HG02970 (cell line): ENCODE results near the gene KPRP.

Source experiments
- ATAC-seq: cut with Tn5 transposase; IDR thresholded peaks from one replicate; pipeline ENCODE4 v1.9.1; 2021; ENCODE audit warnings: mild to moderate bottlenecking, moderate library complexity, moderate number of reproducible peaks; ENCODE audit not compliant: unreplicated experiment, low FRiP score

KPRP gene, protein sequence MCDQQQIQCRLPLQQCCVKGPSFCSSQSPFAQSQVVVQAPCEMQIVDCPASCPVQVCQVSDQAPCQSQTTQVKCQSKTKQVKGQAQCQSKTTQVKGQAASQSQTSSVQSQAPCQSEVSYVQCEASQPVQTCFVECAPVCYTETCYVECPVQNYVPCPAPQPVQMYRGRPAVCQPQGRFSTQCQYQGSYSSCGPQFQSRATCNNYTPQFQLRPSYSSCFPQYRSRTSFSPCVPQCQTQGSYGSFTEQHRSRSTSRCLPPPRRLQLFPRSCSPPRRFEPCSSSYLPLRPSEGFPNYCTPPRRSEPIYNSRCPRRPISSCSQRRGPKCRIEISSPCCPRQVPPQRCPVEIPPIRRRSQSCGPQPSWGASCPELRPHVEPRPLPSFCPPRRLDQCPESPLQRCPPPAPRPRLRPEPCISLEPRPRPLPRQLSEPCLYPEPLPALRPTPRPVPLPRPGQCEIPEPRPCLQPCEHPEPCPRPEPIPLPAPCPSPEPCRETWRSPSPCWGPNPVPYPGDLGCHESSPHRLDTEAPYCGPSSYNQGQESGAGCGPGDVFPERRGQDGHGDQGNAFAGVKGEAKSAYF

DNA sequence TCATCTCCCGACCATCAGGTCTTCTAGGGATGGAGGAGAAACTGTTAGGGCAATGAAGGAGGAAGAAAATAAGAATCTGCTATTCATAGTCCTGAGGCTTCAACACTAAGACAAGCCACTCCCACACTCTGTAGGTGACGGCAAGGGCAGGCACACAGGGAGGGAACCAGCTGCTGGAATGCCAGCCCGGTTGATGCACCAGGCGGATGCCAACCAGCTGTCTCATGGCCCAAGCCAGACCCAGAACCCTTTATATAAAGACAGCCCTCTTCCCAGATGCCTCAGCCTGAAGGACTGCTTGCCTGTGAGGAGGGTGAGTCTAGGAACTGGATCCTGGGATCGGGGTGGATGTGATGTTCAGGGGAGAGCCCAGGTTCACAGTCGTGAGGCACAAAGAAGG, at the start of gene KPRP:
TSS of gene KPRP (plus strand) at position 279 of the 400 bp plus-strand sequence. CDS start 1,564 bp downstream, outside the sequence.
- no peak for ATAC-seq

- no peak for ATAC-seq
Measured at GRCh38 chr1:152718238-152718637, 39.6 kb upstream of the KPRP start.

DNA sequence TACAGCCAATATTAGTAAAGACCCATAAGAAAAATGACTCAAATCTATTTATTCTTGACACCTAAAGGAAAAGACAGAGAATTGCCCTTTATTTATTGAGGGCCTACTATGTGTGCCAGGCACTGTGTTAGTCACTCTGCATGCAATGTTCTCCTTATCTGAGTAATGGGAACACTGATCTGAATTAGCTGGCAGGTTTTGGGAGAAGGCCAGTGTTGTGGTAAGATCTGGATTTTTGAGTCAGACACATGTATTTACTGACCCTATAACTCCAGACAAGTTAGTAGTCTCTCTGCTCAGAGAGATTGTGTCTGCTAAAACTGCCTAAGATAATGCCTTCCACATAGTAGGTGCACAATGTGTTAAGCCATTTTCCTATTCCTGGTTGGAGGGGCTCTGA, 32.6 kb upstream of the KPRP start:
- ATAC-seq = no peak

DNA sequence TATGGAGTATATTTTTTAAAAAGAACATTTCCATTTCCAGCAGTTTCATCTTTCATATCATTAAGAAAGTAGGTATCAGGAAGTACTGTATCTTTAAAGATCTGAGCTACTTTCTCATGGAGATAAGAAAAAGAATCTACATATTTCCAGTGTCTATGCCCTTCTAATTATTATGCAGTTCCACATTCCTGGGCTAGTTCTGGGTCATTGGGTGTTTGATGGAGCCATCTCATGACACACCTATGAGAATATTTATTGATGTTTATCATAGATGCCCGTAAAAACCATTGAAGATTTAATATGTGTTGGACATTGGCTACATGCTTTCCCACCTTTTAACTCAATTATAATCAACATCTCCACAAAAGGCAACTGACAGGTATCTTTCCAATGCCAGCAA, 28.8 kb upstream of the KPRP start:
- no peak for ATAC-seq

DNA sequence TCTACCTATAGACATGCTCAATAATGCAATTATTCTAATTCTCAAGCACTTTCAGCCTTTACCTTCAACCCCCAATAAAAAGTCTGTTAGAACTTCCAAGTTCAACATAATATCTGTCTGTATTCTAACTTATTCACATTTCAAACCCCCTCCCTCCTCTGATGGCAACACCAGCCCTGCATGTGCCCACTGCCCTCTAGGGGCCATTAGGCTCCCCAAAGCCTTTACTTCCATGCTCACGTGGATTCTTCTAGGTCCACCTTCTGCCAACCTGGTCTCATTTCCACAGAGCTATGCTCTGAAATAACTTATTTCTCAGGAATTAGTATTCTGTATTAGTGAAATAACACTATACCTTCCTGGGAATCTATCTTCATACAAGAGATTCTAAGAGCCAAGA, 22.2 kb upstream of the KPRP start:
- ATAC-seq = no peak

DNA sequence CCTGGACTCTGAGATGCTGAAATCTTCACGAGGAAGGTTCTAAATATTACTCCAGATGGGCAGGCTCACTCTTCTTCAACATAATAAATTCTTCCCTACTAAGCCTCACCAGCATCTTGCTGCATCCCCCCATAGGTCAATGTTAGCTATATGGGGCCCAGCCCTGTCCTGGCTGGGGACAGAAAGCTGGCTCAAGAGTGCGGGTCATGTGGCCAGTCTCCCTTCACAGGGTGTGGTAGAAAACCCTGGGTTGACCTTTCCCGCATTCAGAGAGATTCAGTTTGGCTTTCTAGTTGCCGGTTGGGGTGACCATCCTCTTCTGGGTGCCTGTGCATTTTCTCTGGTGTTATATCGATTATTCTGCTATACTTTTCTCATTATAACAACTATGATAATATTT, 19.8 kb upstream of the KPRP start:
- no peak for ATAC-seq

- no peak for ATAC-seq
Measured at GRCh38 chr1:152739841-152740240, 18.0 kb upstream of the KPRP start.

- ATAC-seq = no peak
Measured at GRCh38 chr1:152741656-152742055, 16.2 kb upstream of the KPRP start.

DNA sequence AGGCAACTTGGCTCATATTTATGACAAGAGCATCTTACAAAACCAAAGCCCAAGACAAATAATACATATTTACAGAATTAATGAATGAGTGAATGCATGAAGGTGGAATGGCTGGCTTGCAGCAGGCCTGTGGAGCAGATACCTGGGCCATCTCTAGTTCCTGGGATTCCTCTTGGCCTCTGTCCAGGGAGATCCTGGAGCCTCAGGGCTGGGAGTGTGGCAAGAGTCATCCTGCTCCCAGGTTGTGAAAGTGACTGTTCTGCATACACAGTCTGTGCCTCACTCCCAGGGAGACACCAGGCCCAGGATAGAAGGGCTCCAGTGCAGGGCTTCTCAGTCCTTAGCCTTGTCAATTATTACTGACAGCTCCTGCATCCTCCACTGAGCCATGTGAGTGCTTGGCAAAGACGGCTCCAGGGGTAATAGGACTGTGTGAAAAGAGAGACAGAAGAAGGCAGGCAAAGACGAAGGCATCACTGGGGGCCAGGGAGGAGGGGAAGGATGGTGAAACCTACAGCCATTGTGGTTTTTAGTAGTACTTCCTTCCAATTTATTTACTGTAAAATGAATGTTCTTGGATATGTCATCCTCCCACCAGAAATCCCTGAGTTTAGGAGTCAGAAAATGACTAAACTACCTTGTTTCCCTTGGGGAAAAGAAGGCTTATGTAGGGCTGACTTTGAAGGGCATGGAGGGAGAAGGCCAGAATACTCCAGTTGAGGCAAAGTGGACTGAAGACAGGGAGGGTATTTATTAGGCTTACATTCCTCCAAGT, 14.3 kb upstream of the KPRP start:
- ATAC-seq = no peak

DNA sequence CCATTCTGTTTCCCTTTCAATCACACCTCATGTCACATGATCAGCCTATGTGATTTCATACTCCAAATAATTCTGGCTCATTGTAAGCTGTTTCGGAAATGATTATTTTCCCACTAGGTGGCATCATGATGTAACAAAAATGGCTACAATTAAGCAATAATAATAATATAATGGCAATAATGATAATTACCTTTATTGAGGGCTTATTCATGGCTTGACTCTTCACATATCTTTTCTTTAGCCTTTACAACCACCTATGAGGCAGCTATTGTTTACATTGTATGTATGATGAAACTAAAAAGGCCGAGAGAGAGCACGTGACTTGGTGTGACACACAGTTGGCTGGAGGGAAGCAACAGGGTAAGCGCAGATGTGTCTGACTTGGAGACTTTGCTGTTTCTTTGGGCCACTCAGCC, 12.5 kb upstream of the KPRP start:
- no peak for ATAC-seq

GRCh38 chr1:152745765-152746444, 11.9 kb upstream of the KPRP start:
- no peak for ATAC-seq

DNA sequence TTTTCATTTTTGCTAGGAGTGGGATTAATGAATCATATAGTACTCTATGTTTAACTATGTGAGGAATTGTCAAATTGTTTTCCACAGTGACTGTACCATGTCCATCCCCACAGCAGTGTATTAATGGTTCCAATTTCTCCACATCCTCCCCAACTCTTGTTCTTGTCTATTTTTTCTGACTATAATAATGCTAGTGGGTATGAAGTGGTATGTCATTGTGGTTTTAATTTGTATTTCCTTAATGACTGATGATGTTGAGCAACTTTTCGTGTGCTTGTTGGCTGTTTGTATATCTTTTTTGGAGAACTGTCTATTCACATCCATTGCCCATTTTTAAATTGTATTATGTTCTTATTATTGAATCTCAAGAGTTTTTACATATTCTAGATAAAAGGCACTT, 10.0 kb upstream of the KPRP start:
- no peak for ATAC-seq

GRCh38 chr1:152752225-152752624, 5.6 kb upstream of the KPRP start:
- no peak for ATAC-seq

- no peak for ATAC-seq
Measured at GRCh38 chr1:152753586-152753985, 4.2 kb upstream of the KPRP start.

- ATAC-seq = no peak
Measured at GRCh38 chr1:152756872-152757271, 953 bp upstream of the KPRP start.

DNA sequence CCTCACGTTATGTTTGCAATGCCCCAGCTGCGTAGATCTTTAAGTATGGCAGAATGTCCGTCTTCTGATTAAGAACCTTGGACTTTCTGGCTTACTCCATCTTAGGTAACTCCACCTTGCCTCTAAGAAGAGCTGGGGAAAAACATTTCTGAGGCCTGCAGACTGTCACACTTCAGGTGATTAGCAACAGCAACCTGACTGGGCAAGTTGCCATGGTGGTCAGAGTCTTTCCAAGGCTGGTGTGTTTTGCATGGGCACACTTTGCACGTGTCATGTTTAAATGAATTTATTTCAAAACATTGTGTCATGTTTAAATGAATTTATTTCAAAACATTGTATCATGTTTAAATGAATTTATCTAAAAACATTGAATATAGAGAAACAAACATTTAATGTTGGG, 811 bp downstream of the KPRP start:
- no peak for ATAC-seq

GRCh38 chr1:152759453-152760173, 1.8 kb downstream of the KPRP start:
- no peak for ATAC-seq

- ATAC-seq = no peak
Measured at GRCh38 chr1:152760551-152761190, 2.8 kb downstream of the KPRP start.

DNA sequence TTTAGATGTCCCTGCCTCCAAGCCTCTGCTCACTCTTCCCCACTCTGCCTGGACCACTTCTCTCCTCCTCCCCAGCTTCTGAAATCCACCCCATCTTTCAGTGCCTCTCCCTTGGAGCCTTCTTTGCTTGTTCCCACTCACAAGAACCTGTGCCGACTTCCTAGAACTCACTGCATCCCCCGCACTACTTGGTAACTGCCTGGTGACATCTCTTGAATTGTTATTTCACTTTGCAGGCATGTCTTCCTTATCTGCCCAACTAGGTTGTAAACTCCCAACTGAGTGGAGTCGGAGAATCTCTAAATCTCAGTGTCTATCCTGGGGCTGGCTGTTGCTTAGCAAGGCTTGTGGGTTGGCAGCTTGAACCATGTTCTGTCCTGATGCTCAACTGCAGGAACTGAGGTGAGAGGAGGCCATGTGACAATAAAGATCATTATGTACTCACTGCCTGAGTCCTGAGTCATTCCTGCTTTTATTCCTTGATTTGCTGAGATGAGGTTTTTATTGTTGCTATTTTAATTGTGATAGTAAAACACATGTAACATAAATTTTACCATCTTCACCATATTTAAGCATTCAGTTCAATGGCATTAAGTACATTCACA, 3.9 kb downstream of the KPRP start:
- ATAC-seq = no peak
